Mucosa of descending colon (tissue), 3 donors: ENCODE results near the gene CDH3. TPM values are rescaled to one million over a fixed set of nuclear protein-coding genes. Genes with fewer than 3 reads are reported as not detected.

ENCODE experiments used
- ATAC-seq: fragments of 200-7000 bp; cut with Tn5 transposase; one replicate; pipeline ENCODE4 v1.9.1; 2020; ENCODE audit warnings: mild to moderate bottlenecking, moderate library complexity
- DNase-seq, 3 donors: peaks; one replicate each; pipeline ENCODE4 v3.0.0-alpha.2; 2020
- H3K36me3 ChIP-seq: fragments of 200-600 bp; one replicate; pipeline ENCODE4 v1.8.0; 2021; ENCODE audit warnings: low read depth, mild to moderate bottlenecking
- H3K4me1 ChIP-seq: fragments of 200-600 bp; one replicate; pipeline ENCODE4 v1.8.0; 2021; ENCODE audit warnings: low read depth, mild to moderate bottlenecking
- H3K4me3 ChIP-seq: fragments of 200-600 bp; one replicate; pipeline ENCODE4 v1.8.0; 2021; ENCODE audit warnings: mild to moderate bottlenecking
- H3K9me3 ChIP-seq: fragments of 200-600 bp; one replicate; pipeline ENCODE4 v1.8.0; 2021; ENCODE audit warnings: mild to moderate bottlenecking
- intact Hi-C, 2 donors: fragments of 100-400 bp; cut with DNase I in 1 of 2; cut with micrococcal nuclease in 1 of 2; formaldehyde crosslinking; loops; one replicate each; pipeline versions ENCODE4 v1.11.0 to v1.11.1; 2022; cut with DNase I, micrococcal nuclease
- total RNA-seq, 3 donors: library from RNA; stranded (reverse); fragmentation: NEBNext Ultra II Directional in 2 of 3; extraction: Animal tissue kit (Norgen Biotek cat#: 25700) in 2 of 3; gene quantifications; one replicate each; pipeline versions ENCODE4 v1.2.1 to v1.2.4, GENCODE V29; 2021 to 2023
- TF ChIP-seq, protein P1 (sequence below): fragments of 200-600 bp; IDR thresholded peaks from one replicate; pipeline ENCODE4 v1.8.0; 2022; ENCODE audit warnings: antibody characterized with exemption, mild to moderate bottlenecking
- donor health status: DM: no; HTN: no; CAD: no; lungs with moderate emphysema.
- donor health status: DM: no; HTN: no; CAD: no.
- donor health status: DM: no; HTN: yes; CAD: no.

Gene CDH3
- total RNA-seq, 3 donors from 2014 or later = 0.22 to 0.77 (median 0.38) TPM

DNA sequence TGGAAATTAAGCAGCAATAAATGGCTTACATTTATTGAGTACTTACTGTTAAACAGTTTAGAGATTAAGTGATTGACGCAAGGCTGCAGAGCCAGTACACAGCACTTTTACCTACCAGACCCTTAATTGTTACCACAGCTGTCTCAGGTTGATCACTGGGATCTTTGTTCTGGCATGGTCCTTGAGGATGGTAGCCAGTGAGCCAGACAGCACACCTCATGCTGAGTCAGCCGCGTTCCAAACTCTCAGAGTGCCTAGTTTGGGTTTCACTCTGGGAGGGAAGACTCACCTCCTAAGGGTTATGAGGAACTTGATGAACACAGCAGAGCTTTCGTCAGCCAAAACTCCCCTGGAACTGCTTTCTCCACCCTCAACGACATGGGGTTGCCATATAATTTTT lies 20.4 kb downstream of the CDH3 start:
- no peak overlapping the region for H3K4me3 ChIP-seq
- TF ChIP-seq, protein P1, sequence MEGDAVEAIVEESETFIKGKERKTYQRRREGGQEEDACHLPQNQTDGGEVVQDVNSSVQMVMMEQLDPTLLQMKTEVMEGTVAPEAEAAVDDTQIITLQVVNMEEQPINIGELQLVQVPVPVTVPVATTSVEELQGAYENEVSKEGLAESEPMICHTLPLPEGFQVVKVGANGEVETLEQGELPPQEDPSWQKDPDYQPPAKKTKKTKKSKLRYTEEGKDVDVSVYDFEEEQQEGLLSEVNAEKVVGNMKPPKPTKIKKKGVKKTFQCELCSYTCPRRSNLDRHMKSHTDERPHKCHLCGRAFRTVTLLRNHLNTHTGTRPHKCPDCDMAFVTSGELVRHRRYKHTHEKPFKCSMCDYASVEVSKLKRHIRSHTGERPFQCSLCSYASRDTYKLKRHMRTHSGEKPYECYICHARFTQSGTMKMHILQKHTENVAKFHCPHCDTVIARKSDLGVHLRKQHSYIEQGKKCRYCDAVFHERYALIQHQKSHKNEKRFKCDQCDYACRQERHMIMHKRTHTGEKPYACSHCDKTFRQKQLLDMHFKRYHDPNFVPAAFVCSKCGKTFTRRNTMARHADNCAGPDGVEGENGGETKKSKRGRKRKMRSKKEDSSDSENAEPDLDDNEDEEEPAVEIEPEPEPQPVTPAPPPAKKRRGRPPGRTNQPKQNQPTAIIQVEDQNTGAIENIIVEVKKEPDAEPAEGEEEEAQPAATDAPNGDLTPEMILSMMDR = no peak
- ATAC-seq (no peak), DNase-seq (no peak)
- no peaks in the 10 kb centered on the region for H3K4me1 ChIP-seq
- intact Hi-C loops = no loop called here
- H3K36me3 ChIP-seq = no peaks in the 10 kb centered on the region
- no peaks in the 10 kb centered on the region for H3K9me3 ChIP-seq

DNA sequence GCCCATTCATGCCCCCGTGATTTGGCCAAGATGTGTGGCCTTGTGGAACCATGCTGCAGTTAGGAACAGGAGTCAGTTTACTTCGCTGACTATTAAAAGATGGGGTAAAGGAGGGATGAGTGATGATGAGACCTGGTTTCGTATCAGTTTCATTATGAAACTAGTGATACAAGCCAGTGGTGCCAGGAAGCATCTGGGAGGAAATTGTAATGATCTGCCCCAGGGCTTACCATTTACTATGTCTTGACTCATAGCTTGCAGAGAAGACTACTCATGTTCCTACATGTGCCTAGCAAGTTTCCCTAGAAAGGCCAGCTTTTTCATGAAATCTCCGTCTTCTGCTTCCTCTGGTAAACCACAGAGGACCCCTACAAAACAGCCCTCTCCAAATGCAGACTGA lies 23.2 kb downstream of the CDH3 start:
- DNase-seq (no peak), ATAC-seq (no peak)
- no peaks in the 10 kb centered on the region for H3K9me3 ChIP-seq
- intact Hi-C loops = no loop called here
- no peaks in the 10 kb centered on the region for H3K36me3 ChIP-seq
- H3K4me3 ChIP-seq = no peak overlapping the region
- H3K4me1 ChIP-seq = no peaks in the 10 kb centered on the region
- TF ChIP-seq, protein P1 = no peak

DNA sequence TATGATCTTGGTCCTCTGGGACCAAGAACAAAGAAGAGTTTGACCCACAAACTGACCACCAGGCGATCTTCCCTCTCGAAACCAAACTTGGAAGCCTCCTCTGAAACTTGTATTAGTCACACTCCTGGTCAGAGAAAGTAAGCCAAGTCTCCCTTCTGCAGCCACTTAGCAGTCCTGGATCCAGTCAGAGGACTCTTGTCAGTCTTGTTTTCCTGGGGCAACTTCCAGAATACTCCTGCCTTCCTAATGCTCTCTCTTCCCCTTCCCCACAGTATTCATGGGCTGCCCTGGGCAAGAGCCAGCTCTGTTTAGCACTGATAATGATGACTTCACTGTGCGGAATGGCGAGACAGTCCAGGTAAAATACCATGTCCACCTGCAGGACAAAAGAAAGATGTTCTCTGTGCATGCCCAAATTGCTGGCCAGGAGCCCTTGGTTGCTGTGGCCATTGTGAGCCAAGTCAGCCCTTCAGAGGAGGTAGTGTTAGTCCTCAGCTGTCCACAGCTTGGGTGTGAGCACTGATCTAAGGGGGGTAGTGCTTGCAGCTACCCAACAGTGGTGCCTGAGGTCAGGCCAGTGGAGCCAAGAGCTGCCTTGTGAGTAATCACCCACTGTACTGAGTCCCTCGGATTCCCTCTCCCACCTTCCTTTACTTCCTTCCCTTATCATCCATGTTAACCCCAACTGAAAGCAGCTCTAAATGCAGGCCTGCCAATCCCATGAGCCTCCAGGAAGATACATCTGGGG lies 31.2 kb downstream of the CDH3 start:
- Histone ChIP-seq H3K4me3 (no peak overlapping the region), H3K4me1 (no peaks in the 10 kb centered on the region), H3K36me3 (no peaks in the 10 kb centered on the region), H3K9me3 (no peaks in the 10 kb centered on the region)
- intact Hi-C loops = no loop called here
- DNase-seq (no peak), ATAC-seq (no peak)
- TF ChIP-seq, protein P1 = no peak

DNA sequence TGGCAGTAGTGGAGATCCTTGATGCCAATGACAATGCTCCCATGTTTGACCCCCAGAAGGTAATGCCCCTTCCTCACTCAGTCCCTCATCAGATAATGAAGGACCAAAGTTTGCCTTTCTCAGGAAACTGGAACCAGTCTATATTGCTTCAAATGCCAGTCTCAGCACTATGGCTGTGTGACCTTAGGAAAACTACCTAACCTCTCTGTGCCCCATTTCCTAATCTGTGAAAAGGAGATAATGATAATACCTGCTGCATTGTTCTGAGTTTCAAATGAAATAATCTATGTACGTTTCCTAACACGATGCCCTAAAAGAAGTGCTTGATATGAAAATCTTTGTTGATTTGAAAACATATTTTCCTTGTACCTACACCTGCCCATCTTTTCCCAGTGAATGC lies 35.9 kb downstream of the CDH3 start:
- no peaks in the 10 kb centered on the region for H3K4me1 ChIP-seq
- H3K9me3 ChIP-seq = no peaks in the 10 kb centered on the region
- intact Hi-C loops = no loop called here
- ATAC-seq = no peak
- no peaks in the 10 kb centered on the region for H3K36me3 ChIP-seq
- H3K4me3 ChIP-seq = no peak overlapping the region
- DNase-seq = no peak
- TF ChIP-seq, protein P1 = no peak

DNA sequence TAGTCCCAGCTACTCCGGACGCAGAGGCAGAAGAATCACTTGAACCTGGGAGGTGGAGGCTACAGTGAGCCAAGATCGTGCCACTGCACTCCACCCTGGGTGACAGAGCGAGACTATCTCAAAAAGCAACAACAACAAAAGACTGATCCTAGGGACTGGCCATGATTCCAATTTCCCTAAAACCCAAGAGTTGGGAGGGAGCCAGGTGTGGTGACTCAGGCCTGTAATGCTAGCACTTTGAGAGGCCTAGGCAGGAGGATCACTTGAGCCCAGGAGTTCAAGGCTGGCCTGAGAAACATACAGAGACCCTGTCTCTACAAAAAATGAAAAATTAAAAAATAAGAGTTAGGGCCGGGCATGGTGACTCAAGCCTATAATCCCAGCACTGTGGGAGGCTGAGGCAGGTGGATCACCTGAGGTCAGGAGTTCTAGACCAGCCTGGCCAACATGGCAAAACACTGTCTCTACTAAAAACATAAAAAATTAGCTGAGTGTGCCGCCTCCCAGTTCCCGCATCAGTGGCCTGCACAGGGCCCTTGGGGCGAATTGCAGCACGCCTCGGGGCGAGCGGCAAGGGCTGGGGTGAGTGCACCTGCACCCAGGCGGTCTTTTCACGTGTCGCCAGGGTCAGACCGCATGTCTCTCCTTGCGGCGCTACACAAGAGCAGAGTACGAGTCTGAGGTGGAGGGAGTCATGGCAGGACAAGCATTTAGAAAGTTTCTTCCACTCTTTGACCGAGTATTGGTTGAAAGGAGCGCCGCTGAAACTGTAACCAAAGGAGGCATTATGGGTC lies 40.8 kb downstream of the CDH3 start:
- H3K4me1 ChIP-seq = no peaks in the 10 kb centered on the region
- H3K9me3 ChIP-seq = no peaks in the 10 kb centered on the region
- no peak overlapping the region for H3K4me3 ChIP-seq
- no peaks in the 10 kb centered on the region for H3K36me3 ChIP-seq
- DNase-seq (no peak), ATAC-seq (no peak)
- TF ChIP-seq, protein P1 = no peak
- intact Hi-C loops = no loop called here
